Thymus (tissue), 11 donors: ENCODE data around the gene CAND1. TPM values are rescaled to one million over a fixed set of nuclear protein-coding genes. Genes with fewer than 3 reads are reported as not detected.

Experiments
- DNase-seq, 9 donors: peaks; one replicate each; pipeline ENCODE4 v3.0.0-alpha.2; 2013; ENCODE audit warnings: low spot score in 9 of 9, low read depth in 6 of 9, missing footprints in 1 of 9
- H3K27ac ChIP-seq, 2 donors: one replicate each; pipeline ENCODE4 v1.5.1; 2013; ENCODE audit warnings: control low read depth in 1 of 2, low read depth in 1 of 2, low read length in 1 of 2, mild to moderate bottlenecking in 1 of 2, moderate library complexity in 1 of 2
- H3K27me3 ChIP-seq, 2 donors: one replicate each; pipeline ENCODE4 v1.5.1; 2013; ENCODE audit warnings: low read length in 1 of 2; ENCODE audit not compliant: control insufficient read depth in 2 of 2, insufficient read depth in 1 of 2
- H3K36me3 ChIP-seq, 2 donors: one replicate each; pipeline ENCODE4 v1.5.1; 2013; ENCODE audit warnings: low read length in 1 of 2, mild to moderate bottlenecking in 1 of 2, moderate library complexity in 1 of 2; ENCODE audit not compliant: control insufficient read depth in 2 of 2, insufficient read depth in 2 of 2
- H3K4me1 ChIP-seq, 2 donors: one replicate each; pipeline ENCODE4 v1.5.1; 2013; ENCODE audit warnings: low read length in 2 of 2; ENCODE audit not compliant: control insufficient read depth in 2 of 2, insufficient read depth in 2 of 2
- H3K4me3 ChIP-seq, 2 donors: one replicate each; pipeline ENCODE4 v1.5.1; 2013; ENCODE audit warnings: low read length in 2 of 2, control low read depth in 1 of 2, mild to moderate bottlenecking in 1 of 2
- H3K9me3 ChIP-seq, 2 donors: one replicate each; pipeline ENCODE4 v1.5.1; 2013; ENCODE audit warnings: low read length in 1 of 2, mild to moderate bottlenecking in 1 of 2; ENCODE audit not compliant: control insufficient read depth in 2 of 2, insufficient read depth in 1 of 2
- WGBS: extraction: QIAGEN DNeasy Blood & Tissue Kit; methylation state at CpG from one replicate; pipeline ENCODE4 v1.1.7; 2013; 5-methylcytosine and 5-hydroxymethylcytosine counted together
- polyA plus RNA-seq: library from polyadenylated mRNA; stranded (reverse); fragments of 200-250 nt; gene quantifications from one replicate; pipeline ENCODE4 v1.2.3, GENCODE V29; 2013
- total RNA-seq: library from RNA; stranded (reverse); fragments of 120-200 nt; gene quantifications from one replicate; pipeline ENCODE4 v1.2.4, GENCODE V29; 2013
- donor health status: healthy.

The CAND1 gene
- total and polyA plus RNA-seq, 2 donors = 43.3 to 98.4 TPM

DNA sequence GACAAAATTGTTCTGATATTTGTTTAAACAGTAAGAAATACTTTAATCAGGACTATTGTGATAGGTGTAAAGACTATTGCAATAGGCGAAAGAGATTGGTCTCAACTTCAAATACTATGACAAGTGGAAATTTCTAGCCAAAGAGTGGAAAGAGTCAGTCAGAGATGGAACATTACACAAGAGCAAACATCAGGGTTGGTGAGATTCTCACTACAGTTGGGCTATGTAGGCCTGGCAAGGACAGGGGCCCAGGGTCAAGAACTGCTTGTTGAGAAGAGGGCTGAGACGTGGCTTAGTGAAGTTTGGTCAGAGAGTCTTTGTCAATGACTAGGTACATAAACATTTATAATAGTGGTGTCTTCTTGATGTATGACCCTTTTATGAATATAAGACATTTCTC is 19.4 kb downstream of the CAND1 start:
- peak in 1 of 9 donors; percentile 9 for DNase-seq
- 98% methylated on average over 2 of the region's 2 CpGs for WGBS
- Histone ChIP-seq H3K4me1 (no peaks in the 10 kb centered on the region), H3K9me3 (no peaks in the 10 kb centered on the region), H3K27me3 (no peaks in the 10 kb centered on the region), H3K36me3 (peaks cover 5 to 27% of the 10 kb centered on the region in 2 donors), H3K4me3 (no peak overlapping the region), H3K27ac (no peak overlapping the region)

DNA sequence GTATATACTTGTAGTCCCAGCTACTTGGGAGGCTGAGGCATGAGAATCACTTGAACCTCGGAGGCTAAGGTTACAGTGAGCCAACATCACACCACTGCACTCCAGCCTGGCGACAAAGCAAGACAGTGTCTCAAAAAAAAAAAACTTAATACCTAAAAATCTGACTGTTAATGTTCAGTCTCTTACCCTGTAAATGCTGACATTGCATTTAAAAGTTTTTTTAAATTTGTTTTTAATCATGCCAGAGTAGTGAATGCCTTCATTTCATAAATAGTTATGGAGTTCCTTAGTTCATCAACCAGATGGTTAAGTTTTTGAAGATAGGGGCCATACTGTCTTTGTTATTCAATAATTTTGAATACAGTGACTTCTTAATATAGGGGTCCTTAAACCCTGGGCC is 21.2 kb downstream of the CAND1 start:
- H3K4me1 ChIP-seq = no peaks in the 10 kb centered on the region
- peaks cover 5 to 34% of the 10 kb centered on the region in 2 donors for H3K36me3 ChIP-seq
- WGBS = 98% methylated on average over 2 of the region's 2 CpGs
- H3K4me3 ChIP-seq = no peak overlapping the region
- no peak overlapping the region for H3K27ac ChIP-seq
- DNase-seq = no peak
- H3K9me3 ChIP-seq = no peaks in the 10 kb centered on the region
- H3K27me3 ChIP-seq = no peaks in the 10 kb centered on the region

DNA sequence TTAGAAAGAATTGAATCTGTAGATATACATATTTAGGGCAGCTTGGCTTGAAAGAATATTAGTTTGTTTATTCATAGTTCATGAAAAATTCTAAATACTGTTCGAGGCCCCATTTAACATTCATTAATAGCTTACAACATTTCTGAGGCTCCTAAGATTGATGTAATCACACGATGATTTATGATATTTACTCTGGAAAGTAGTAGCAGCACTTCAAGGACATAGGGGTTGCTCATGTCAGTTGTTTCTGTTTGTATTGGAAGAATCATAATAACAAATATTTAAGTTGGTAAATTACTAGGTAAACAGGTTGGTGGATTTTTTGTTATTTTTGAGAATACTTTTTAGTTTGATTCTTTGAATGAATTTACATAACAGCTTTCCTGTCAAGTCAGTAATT is 30.4 kb downstream of the CAND1 start:
- H3K9me3 ChIP-seq = no peaks in the 10 kb centered on the region
- H3K36me3 ChIP-seq = peaks cover 16 to 66% of the 10 kb centered on the region in 2 donors
- H3K4me1 ChIP-seq = no peaks in the 10 kb centered on the region
- WGBS = 97% methylated on average over 2 of the region's 2 CpGs
- no peak overlapping the region for H3K4me3 ChIP-seq
- no peaks in the 10 kb centered on the region for H3K27me3 ChIP-seq
- no peak overlapping the region for H3K27ac ChIP-seq
- DNase-seq = no peak

DNA sequence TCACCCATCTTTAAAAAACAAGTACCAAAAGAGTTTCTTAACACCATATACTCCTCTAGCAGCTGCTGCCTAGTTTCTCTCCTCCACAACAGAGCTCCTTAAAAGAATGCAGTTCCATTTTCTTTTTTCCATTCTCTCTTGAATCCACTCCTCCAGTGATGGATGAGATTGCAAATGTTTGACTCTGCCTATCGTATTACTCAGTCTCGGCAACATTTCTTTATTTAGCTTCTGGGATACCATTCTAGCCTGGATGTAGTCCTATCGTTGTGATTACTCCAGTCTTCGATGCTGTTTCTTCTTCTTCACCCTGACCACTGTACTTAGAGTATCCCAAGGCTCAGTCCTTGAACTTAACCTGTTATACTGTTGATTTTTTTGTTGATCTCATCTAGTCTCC is 30.8 kb downstream of the CAND1 start:
- no peak overlapping the region for H3K4me3 ChIP-seq
- no peaks in the 10 kb centered on the region for H3K4me1 ChIP-seq
- 89% methylated on average over 4 of the region's 4 CpGs for WGBS
- no peak overlapping the region for H3K27ac ChIP-seq
- DNase-seq = no peak
- no peaks in the 10 kb centered on the region for H3K27me3 ChIP-seq
- peaks cover 16 to 63% of the 10 kb centered on the region in 2 donors for H3K36me3 ChIP-seq
- H3K9me3 ChIP-seq = no peaks in the 10 kb centered on the region

DNA sequence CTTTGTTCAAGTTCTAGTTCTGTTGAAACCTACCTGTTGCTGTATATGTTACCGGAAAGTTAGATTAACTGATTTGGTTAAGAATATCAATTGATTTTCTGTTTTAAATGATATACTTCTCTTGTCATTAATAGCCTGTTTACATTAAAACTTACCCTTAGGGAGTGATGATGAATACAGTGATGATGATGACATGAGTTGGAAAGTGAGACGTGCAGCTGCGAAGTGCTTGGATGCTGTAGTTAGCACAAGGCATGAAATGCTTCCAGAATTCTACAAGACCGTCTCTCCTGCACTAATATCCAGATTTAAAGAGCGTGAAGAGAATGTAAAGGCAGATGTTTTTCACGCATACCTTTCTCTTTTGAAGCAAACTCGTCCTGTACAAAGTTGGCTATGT is 33.0 kb downstream of the CAND1 start:
- DNase-seq = no peak
- H3K27me3 ChIP-seq = no peaks in the 10 kb centered on the region
- peaks cover 18 to 69% of the 10 kb centered on the region in 2 donors for H3K36me3 ChIP-seq
- H3K9me3 ChIP-seq = no peaks in the 10 kb centered on the region
- H3K4me1 ChIP-seq = no peaks in the 10 kb centered on the region
- H3K27ac ChIP-seq = no peak overlapping the region
- WGBS = 97% methylated on average over 7 of the region's 7 CpGs
- no peak overlapping the region for H3K4me3 ChIP-seq

DNA sequence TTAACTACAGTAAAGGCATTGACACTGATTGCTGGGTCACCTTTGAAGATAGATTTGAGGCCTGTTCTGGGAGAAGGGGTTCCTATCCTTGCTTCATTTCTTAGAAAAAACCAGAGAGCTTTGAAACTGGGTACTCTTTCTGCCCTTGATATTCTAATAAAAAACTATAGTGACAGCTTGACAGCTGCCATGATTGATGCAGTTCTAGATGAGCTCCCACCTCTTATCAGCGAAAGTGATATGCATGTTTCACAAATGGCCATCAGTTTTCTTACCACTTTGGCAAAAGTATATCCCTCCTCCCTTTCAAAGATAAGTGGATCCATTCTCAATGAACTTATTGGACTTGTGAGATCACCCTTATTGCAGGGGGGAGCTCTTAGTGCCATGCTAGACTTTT is 36.4 kb downstream of the CAND1 start:
- Histone ChIP-seq H3K36me3 (peaks cover 15 to 70% of the 10 kb centered on the region in 2 donors), H3K27ac (no peak overlapping the region), H3K4me3 (no peak overlapping the region), H3K9me3 (no peaks in the 10 kb centered on the region), H3K4me1 (no peaks in the 10 kb centered on the region), H3K27me3 (no peaks in the 10 kb centered on the region)
- DNase-seq = no peak
- WGBS = 98% methylated on average over 1 of the region's 1 CpG

DNA sequence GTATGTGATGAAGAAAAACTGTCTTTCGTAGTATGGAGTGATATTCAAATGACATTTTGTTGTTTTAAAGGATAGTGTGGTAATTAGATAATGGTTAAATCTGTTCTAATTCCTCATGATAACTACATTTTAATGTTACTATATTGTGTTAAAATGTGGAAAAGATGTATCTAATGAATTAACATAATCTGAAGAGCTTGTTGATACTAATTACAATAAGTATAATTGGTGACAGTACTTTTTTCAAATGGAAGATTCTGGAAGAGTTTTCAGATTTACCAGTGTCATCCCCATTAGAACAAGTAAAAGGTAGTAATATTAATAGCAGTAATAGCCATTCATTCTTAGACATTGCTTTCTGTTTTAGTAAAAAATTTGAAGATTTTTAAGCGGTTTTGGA is 37.6 kb downstream of the CAND1 start:
- Histone ChIP-seq H3K27me3 (no peaks in the 10 kb centered on the region), H3K27ac (no peak overlapping the region), H3K4me1 (no peaks in the 10 kb centered on the region), H3K36me3 (peaks cover 15 to 78% of the 10 kb centered on the region in 2 donors), H3K4me3 (no peak overlapping the region), H3K9me3 (no peaks in the 10 kb centered on the region)
- 98% methylated on average over 2 of the region's 2 CpGs for WGBS
- no peak for DNase-seq

DNA sequence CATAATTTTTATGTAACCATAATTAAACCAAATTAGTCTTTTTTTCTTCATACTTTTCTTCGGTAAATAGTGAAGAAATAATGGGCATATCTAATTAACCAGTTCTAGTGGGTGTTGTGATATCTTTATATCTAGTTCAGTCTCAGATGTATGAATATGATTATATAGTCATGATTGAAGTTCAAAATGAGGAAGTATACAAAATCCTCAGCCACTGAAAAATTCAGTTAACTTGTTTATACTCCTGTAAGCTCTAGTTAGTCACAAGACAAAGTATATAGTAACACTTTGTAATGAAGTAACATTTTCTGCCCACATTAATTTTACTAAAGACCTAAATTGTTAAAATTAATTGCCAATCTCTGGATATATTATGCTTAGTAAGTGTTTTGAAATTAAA is 46.5 kb downstream of the CAND1 start:
- Histone ChIP-seq H3K36me3 (peaks cover 9 to 45% of the 10 kb centered on the region in 2 donors), H3K27ac (no peak overlapping the region)
- WGBS = 29% methylated on average over 1 of the region's 1 CpG

DNA sequence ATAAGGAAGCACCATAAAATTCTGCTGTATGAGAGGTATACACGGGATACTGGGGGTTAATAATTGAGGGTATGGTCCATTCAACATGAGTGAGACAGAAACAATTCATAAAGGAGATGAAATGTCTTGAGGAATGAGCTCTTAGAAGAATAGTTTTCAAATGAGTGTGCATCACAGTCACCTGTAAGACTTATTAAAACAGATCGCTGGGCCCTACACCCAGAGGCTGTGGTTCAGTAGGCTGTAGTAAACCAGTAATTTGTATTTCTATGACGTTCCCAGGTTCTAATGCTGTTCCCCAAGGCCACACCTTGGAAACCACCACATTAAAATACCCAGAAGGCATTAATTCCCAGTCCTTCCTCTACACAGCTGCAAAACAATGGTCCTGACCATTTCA is 49.6 kb downstream of the CAND1 start:
- no peaks in the 10 kb centered on the region for H3K27me3 ChIP-seq
- no peak overlapping the region for H3K27ac ChIP-seq
- peaks cover 0 to 7% of the 10 kb centered on the region in 2 donors for H3K9me3 ChIP-seq
- 99% methylated on average over 3 of the region's 3 CpGs for WGBS
- H3K36me3 ChIP-seq = peaks cover 5 to 20% of the 10 kb centered on the region in 2 donors
- no peak for DNase-seq
- no peaks in the 10 kb centered on the region for H3K4me1 ChIP-seq
- H3K4me3 ChIP-seq = no peak overlapping the region

More for the DNA sequence above, 46.5 kb downstream of the CAND1 start:
- Histone ChIP-seq H3K4me1 (no peaks in the 10 kb centered on the region), H3K27me3 (no peaks in the 10 kb centered on the region), H3K4me3 (no peak overlapping the region), H3K9me3 (no peaks in the 10 kb centered on the region)
- DNase-seq = no peak

DNA sequence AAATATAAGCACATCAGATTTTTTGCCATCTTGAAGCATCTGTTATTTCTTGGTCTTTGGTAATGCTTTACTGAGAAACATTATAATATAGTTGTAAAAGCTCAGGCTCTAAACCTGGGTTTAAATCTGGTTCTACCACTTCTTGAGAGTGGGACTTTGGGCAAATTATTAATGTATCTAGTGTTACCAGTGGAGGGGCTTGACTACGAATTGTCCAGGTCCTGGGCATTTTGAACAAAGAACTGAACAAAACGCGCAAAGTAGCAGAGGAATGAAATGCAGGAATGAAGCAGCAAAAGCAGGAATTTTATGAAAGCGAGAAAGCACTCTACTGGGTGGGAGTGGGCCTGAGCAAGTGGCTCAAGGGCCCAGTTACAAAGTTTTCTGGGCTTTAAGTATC is 50.8 kb downstream of the CAND1 start:
- H3K27me3 ChIP-seq = no peaks in the 10 kb centered on the region
- H3K4me3 ChIP-seq = no peak overlapping the region
- over 99% methylated on average over 4 of the region's 4 CpGs for WGBS
- peaks cover 0 to 7% of the 10 kb centered on the region in 2 donors for H3K9me3 ChIP-seq
- DNase-seq = no peak
- H3K4me1 ChIP-seq = no peaks in the 10 kb centered on the region
- H3K27ac ChIP-seq = no peak overlapping the region
- H3K36me3 ChIP-seq = peaks cover 5 to 15% of the 10 kb centered on the region in 2 donors
